ENCODE results near the gene PSMB2.
A peak's percentile ranks its signal among the peaks of the same experiment; 100 is the strongest.
"Not testable (repeated sequence)": the region's sequence is repeated elsewhere in the genome, so short reads cannot be mapped to it uniquely, and the experiment has no call there.

Gene PSMB2

GRCh38 chr1:35641233-35641866 is at the start of gene PSMB2:
Gene PSMB2, minus strand, starts transcription at chr1:35641526. Its CDS starts 94 bp downstream, at chr1:35641432.
- peak within 1 kb of the TSS; percentile 99 for H3K4me3 Mint-ChIP-seq
- peaks cover 30% of the 10 kb centered on the region for H3K36me3 Mint-ChIP-seq
- peak; percentile 95 to 98 for DNase-seq (ENCODE audit: low spot score in 2 of 2)
- peaks cover 18% of the 10 kb centered on the region for H3K4me1 Mint-ChIP-seq
- H3K27ac Mint-ChIP-seq = peak within 1 kb of the TSS; percentile 99
- ATAC-seq = peak; percentile 98
- H3K9me3 Mint-ChIP-seq = no peaks in the 10 kb centered on the region

- ATAC-seq (no peak), DNase-seq (ENCODE audit: low spot score in 2 of 2) (no peak)
- H3K27ac Mint-ChIP-seq = no peak overlapping the region
- H3K36me3 Mint-ChIP-seq = no peaks in the 10 kb centered on the region
- H3K4me1 Mint-ChIP-seq = peaks cover 5% of the 10 kb centered on the region
- no peaks in the 10 kb centered on the region for H3K9me3 Mint-ChIP-seq
- H3K4me3 Mint-ChIP-seq = no peak overlapping the region
Measured at GRCh38 chr1:35691080-35691479, 49.8 kb upstream of the PSMB2 start.

DNA sequence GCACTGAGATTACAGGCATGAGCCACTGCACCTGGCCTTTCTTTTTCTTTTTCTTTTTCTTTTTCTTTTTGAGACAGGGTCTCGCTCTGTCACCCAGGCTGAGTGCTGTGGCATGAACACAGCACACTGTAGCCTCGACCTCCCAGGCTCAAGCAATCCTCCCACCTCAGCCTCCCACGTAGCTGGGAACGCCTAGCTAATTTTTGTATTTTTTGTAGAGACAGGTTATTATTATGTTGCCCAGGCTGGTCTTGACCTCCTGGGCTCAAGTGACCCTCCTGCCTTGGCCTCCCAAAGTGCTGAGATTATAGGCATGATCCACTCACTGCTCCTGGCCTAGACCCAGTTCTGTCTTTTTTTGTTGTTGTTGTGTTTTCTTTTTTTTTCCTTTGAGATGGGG is 48.8 kb upstream of the PSMB2 start:
- not testable (repeated sequence) for H3K36me3 Mint-ChIP-seq; H3K4me3 Mint-ChIP-seq; ATAC-seq; H3K27ac Mint-ChIP-seq; H3K4me1 Mint-ChIP-seq; H3K9me3 Mint-ChIP-seq; DNase-seq (ENCODE audit: low spot score in 2 of 2)

GRCh38 chr1:35688161-35688560 is 46.8 kb upstream of the PSMB2 start:
- DNase-seq (ENCODE audit: low spot score in 2 of 2) (no peak), ATAC-seq (no peak)
- Mint-ChIP-seq H3K27ac (peak overlapping the region; percentile 24), H3K9me3 (no peaks in the 10 kb centered on the region), H3K4me1 (peaks cover 5% of the 10 kb centered on the region), H3K4me3 (no peak overlapping the region), H3K36me3 (no peaks in the 10 kb centered on the region)

DNA sequence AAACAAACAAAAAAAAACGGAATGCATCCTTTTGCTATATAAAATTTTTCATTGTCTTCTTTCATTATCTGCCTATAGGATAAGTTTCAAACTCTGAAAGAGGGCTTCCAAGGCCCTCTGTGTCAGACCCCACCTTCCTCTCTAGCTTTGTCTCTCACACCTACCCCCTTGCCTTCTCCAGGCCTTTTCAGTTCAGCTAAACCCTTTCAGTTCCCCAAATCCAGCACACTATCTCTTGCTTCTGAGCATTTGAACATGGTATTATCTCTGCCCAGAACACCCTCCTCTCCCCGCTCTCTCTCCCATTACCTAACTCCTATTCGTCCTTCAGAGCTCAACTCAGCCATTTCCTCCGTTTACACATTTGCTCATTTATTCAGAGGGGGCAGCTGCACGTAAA is 41.7 kb upstream of the PSMB2 start:
- no peak for ATAC-seq
- no peaks in the 10 kb centered on the region for H3K36me3 Mint-ChIP-seq

DNA sequence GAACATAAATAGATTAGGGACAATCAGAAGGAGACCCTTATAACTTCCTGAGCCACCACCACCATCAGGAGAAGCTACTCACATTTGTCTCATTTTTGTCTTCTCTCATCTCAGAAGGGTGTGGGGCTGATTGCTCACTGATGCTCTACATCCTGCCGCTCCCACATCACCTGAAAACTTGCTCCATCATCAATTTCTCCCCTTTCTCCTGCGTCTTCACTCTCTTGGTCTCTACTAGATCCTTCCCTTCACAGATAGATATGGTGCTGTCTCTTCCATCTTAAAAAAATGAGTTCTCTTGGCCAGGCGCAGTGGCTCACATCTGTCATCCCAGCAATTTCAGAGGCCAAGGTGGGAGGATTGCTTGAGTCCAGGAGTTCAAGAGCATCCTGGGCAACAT is 38.9 kb upstream of the PSMB2 start:
- H3K27ac Mint-ChIP-seq = no peak overlapping the region
- no peak overlapping the region for H3K4me3 Mint-ChIP-seq
- DNase-seq (ENCODE audit: low spot score in 2 of 2) (no peak), ATAC-seq (no peak)
- H3K9me3 Mint-ChIP-seq = no peaks in the 10 kb centered on the region
- H3K36me3 Mint-ChIP-seq = no peaks in the 10 kb centered on the region
- no peaks in the 10 kb centered on the region for H3K4me1 Mint-ChIP-seq

More for the DNA sequence above, 41.7 kb upstream of the PSMB2 start:
- H3K27ac Mint-ChIP-seq = no peak overlapping the region
- no peaks in the 10 kb centered on the region for H3K4me1 Mint-ChIP-seq
- H3K9me3 Mint-ChIP-seq = no peaks in the 10 kb centered on the region
- DNase-seq (ENCODE audit: low spot score in 2 of 2) = no peak
- H3K4me3 Mint-ChIP-seq = no peak overlapping the region

DNA sequence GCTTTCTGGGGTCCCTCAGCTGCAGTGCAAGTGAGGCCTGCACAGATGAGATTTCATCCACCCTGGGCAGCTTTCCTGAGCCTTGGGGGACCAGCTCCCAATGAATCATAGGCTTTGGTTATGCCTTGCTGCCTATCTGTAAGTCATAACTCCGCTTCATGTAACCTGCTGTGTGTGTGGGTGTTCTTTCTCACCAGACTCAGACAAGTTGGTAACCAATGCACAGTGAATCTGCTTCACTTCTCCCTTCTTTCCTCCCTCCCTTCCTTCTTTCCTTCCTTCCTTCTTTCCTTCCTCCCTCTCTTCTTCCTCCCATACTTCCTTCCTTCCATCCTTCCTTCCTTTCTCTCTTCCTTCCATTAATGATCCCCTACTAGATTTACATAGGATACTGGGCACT is 34.4 kb upstream of the PSMB2 start:
- ATAC-seq = no peak
- Mint-ChIP-seq H3K9me3 (no peaks in the 10 kb centered on the region), H3K4me1 (no peaks in the 10 kb centered on the region), H3K4me3 (no peak overlapping the region), H3K27ac (no peak overlapping the region), H3K36me3 (no peaks in the 10 kb centered on the region)
- DNase-seq (ENCODE audit: low spot score in 2 of 2) = no peak

- no peak overlapping the region for H3K4me3 Mint-ChIP-seq
- no peak overlapping the region for H3K27ac Mint-ChIP-seq
- ATAC-seq = no peak
- H3K36me3 Mint-ChIP-seq = no peaks in the 10 kb centered on the region
- H3K4me1 Mint-ChIP-seq = no peaks in the 10 kb centered on the region
- DNase-seq (ENCODE audit: low spot score in 2 of 2) = no peak
- no peaks in the 10 kb centered on the region for H3K9me3 Mint-ChIP-seq
Measured at GRCh38 chr1:35674111-35674510, 32.8 kb upstream of the PSMB2 start.

DNA sequence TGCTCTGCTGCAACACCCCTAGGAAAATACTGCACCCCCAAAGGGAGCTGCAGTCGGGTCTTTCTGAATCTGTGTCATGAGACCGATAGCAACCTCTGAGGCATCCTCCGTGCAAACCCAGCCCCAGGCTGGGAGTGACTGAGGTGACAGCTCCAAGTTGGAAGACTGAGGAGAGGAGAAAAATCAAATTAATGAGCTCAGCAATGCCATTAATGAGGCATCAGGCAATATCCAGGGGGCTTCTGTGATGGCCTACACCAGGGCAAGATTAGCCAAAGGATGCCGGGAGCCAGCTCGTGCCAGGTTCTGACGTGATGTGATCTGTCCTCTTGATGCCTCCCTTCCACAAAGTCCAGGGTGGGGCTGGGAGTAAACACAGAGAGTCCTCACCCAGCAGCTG is 30.8 kb upstream of the PSMB2 start:
- no peaks in the 10 kb centered on the region for H3K9me3 Mint-ChIP-seq
- DNase-seq (ENCODE audit: low spot score in 2 of 2) (no peak), ATAC-seq (no peak)
- H3K4me3 Mint-ChIP-seq = no peak overlapping the region
- H3K27ac Mint-ChIP-seq = no peak overlapping the region
- H3K36me3 Mint-ChIP-seq = no peaks in the 10 kb centered on the region
- no peaks in the 10 kb centered on the region for H3K4me1 Mint-ChIP-seq

GRCh38 chr1:35668506-35668905 is 27.2 kb upstream of the PSMB2 start:
- Mint-ChIP-seq H3K27ac (no peak overlapping the region), H3K9me3 (no peaks in the 10 kb centered on the region), H3K4me3 (no peak overlapping the region), H3K4me1 (no peaks in the 10 kb centered on the region), H3K36me3 (no peaks in the 10 kb centered on the region)
- DNase-seq (ENCODE audit: low spot score in 2 of 2) (no peak), ATAC-seq (no peak)

DNA sequence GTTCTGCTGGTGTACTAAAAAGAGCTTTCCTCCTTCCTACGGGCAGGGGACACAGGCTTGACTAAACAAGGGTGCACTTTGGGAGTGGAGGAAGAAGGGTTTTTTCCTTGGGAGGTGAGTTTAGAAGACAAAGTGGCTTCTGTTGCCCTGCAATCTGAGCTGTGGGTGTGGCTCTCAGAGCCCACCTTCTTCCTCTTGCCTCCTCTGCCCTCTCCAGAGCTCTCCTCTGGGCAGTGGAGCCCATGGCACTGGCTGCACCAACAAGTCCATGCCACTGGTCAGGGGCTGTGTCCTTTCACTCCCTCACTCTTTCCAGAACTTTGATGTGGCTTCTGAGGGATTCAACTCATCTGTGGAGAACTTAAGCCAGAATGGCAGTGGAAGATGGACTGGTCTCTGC is 25.6 kb upstream of the PSMB2 start:
- Mint-ChIP-seq H3K9me3 (no peaks in the 10 kb centered on the region), H3K4me3 (no peak overlapping the region), H3K4me1 (no peaks in the 10 kb centered on the region), H3K27ac (no peak overlapping the region), H3K36me3 (no peaks in the 10 kb centered on the region)
- ATAC-seq (no peak), DNase-seq (ENCODE audit: low spot score in 2 of 2) (no peak)

DNA sequence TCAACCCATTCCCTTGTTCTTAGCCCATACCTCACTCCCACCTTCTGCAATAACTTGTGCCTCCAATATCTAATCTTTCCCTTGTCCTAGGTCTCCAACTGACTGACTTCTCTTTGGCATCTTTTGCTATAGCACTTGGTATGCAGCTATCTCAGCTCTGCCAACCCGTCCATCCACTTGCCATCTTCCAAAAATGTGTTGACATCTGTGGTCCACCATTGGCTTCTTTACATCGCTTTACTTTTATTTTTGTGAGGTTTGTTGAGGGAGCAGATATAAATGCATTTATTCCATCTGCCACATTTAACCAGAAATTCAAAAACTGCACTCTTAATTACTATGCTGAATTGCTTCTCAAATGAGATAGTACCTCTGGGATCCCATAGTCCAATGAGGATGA is 24.9 kb upstream of the PSMB2 start:
- no peak for DNase-seq (ENCODE audit: low spot score in 2 of 2)
- no peaks in the 10 kb centered on the region for H3K9me3 Mint-ChIP-seq
- H3K27ac Mint-ChIP-seq = no peak overlapping the region
- ATAC-seq = no peak
- no peaks in the 10 kb centered on the region for H3K4me1 Mint-ChIP-seq
- H3K4me3 Mint-ChIP-seq = no peak overlapping the region
- H3K36me3 Mint-ChIP-seq = no peaks in the 10 kb centered on the region

- no peaks in the 10 kb centered on the region for H3K36me3 Mint-ChIP-seq
- DNase-seq (ENCODE audit: low spot score in 2 of 2) (no peak), ATAC-seq (no peak)
- no peak overlapping the region for H3K27ac Mint-ChIP-seq
- H3K4me1 Mint-ChIP-seq = peaks cover 5% of the 10 kb centered on the region
- no peak overlapping the region for H3K4me3 Mint-ChIP-seq
- no peaks in the 10 kb centered on the region for H3K9me3 Mint-ChIP-seq
Measured at GRCh38 chr1:35663434-35663833, 22.1 kb upstream of the PSMB2 start.

DNA sequence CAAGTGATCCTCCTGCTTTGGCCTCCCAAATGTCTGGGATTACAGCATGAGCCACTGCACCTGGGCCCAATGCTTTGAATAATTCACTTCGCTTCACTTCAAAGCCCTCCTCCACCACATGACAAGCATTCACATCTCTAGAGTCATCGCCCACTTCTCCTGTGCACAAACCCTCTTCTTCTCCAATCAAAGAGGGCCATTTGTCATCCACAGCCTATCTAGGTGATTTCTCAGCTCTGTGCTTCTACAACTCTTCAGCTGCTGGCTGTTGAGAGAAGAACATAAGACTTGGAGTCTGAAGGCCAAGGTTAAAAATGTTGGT is 20.1 kb upstream of the PSMB2 start:
- Mint-ChIP-seq H3K27ac (no peak overlapping the region), H3K4me3 (no peak overlapping the region), H3K36me3 (no peaks in the 10 kb centered on the region), H3K4me1 (peaks cover 5% of the 10 kb centered on the region), H3K9me3 (no peaks in the 10 kb centered on the region)
- ATAC-seq (no peak), DNase-seq (ENCODE audit: low spot score in 2 of 2) (no peak)

DNA sequence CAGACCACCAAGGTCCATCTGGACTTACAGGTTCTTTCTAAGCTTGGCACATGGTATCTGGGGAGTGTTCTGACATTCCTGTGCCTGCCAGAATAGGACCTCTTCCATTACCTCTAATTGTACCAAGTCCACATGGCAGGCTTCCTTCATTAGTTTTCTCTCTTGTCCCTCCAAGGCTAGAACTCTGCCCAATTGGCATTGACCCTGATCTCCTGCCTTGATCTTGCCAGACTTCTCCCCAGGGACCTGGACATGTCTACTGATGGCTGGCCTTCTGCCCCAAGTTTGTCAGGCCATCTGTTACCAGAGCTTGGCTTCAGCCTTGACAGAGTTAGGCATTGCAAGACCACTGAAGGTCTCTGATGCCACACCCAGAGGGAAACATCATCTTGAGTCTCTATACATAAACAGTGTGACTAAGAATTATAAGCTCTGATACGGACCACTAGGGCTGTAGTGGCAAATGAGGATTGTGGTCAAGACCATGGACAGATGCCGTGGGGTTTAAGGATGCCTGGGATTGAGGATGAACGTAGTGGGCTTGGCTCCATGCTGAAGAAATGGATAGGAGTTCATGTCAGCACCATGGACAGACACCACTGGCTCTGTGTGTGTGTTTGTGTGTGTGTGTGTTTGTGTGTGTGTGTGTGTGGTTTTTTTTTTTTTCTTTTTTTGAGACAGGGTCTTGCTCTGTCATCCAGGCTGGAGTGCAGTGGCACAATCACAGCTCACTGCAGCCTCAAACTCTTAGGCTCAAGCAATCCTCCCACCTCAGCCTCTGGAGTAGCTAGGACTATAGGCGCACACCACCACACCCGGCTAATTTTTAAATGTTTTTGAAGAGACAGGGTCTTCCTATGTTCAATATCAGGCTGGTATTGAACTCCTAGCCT is 19.5 kb upstream of the PSMB2 start:
- no peaks in the 10 kb centered on the region for H3K36me3 Mint-ChIP-seq
- H3K9me3 Mint-ChIP-seq = no peaks in the 10 kb centered on the region
- ATAC-seq (no peak), DNase-seq (ENCODE audit: low spot score in 2 of 2) (no peak)
- H3K4me3 Mint-ChIP-seq = no peak overlapping the region
- peaks cover 5% of the 10 kb centered on the region for H3K4me1 Mint-ChIP-seq
- H3K27ac Mint-ChIP-seq = no peak overlapping the region

GRCh38 chr1:35659589-35659988 is 18.3 kb upstream of the PSMB2 start:
- DNase-seq (ENCODE audit: low spot score in 2 of 2) = no peak
- no peak overlapping the region for H3K27ac Mint-ChIP-seq
- no peak for ATAC-seq
- peaks cover 5% of the 10 kb centered on the region for H3K4me1 Mint-ChIP-seq
- H3K9me3 Mint-ChIP-seq = no peaks in the 10 kb centered on the region
- no peaks in the 10 kb centered on the region for H3K36me3 Mint-ChIP-seq
- H3K4me3 Mint-ChIP-seq = no peak overlapping the region
